GM12892 (cell line): ENCODE measurements around the gene CORO6.

Source experiments
- POLR2A ChIP-seq: IDR thresholded peaks from 2 replicates; pipeline ENCODE4 v1.6.1; 2011; ENCODE audit warnings: low read depth, low read length, control low read depth
- POLR2AphosphoS5 ChIP-seq: IDR thresholded peaks from 2 replicates; pipeline ENCODE4 v1.6.1; 2011; ENCODE audit warnings: low read depth, low read length, control low read depth
- TAF1 ChIP-seq: IDR thresholded peaks from 2 replicates; pipeline ENCODE4 v1.6.1; 2011; ENCODE audit warnings: low read depth, mild to moderate bottlenecking, control low read depth, low read length, borderline replicate concordance

- TF ChIP-seq POLR2AphosphoS5 (no peak), POLR2A (no peak), TAF1 (no peak)
Observed at GRCh38 chr17:29645515-29646051, 22.9 kb upstream of the CORO6 start.
